Uterus (tissue), 4 donors: ENCODE data around the gene DCTD. TPM values are rescaled to one million over a fixed set of nuclear protein-coding genes. Genes with fewer than 3 reads are reported as not detected.
"Not testable (repeated sequence)": the region's sequence is repeated elsewhere in the genome, so short reads cannot be mapped to it uniquely, and the experiment has no call there.

ENCODE experiments used
- DNase-seq, 2 donors: peaks; one replicate each; pipeline ENCODE4 v3.0.0-alpha.2; 2019 to 2020
- H3K27ac ChIP-seq, 2 donors: fragments of 200-600 bp; sonication (generic); 1 replicate in 1 of 2; 2 replicates in 1 of 2; pipeline ENCODE4 v1.5.1; 2016 to 2018
- H3K27me3 ChIP-seq, 2 donors: fragments of 200-600 bp; sonication (generic); one replicate each; pipeline ENCODE4 v1.5.1; 2018 to 2019; ENCODE audit warnings: control low read depth in 1 of 2
- H3K36me3 ChIP-seq, 2 donors: fragments of 200-600 bp; sonication (generic); one replicate each; pipeline ENCODE4 v1.5.1; 2019; ENCODE audit warnings: control low read depth in 1 of 2
- H3K4me1 ChIP-seq, 2 donors: fragments of 200-600 bp; sonication (generic); one replicate each; pipeline ENCODE4 v1.5.1; 2018 to 2019; ENCODE audit warnings: control low read depth in 1 of 2
- H3K4me3 ChIP-seq, 2 donors: fragments of 200-600 bp; sonication (generic); 1 replicate in 1 of 2; 2 replicates in 1 of 2; pipeline ENCODE4 v1.5.1; 2018 to 2019; ENCODE audit warnings: mild to moderate bottlenecking in 1 of 2
- H3K9me3 ChIP-seq, 2 donors: fragments of 200-600 bp; sonication (generic); one replicate each; pipeline ENCODE4 v1.5.1; 2019; ENCODE audit warnings: control low read depth in 1 of 2
- CTCF ChIP-seq, 4 experiments: fragments of 200-600 bp in 2 of 4; fragments of 450-650 bp in 2 of 4; sonication (generic) in 2 of 4; IDR thresholded peaks; one replicate each; pipeline ENCODE4 v1.5.1; 2016 to 2019; ENCODE audit warnings: antibody characterized with exemption in 4 of 4, mild to moderate bottlenecking in 2 of 4, moderate library complexity in 1 of 4
- POLR2A ChIP-seq, 2 donors: fragments of 450-650 bp; IDR thresholded peaks; one replicate each; pipeline ENCODE4 v1.6.1; 2016; ENCODE audit warnings: antibody characterized with exemption in 2 of 2, mild to moderate bottlenecking in 1 of 2, moderate library complexity in 1 of 2
- intact Hi-C: fragments of 100-400 bp; cut with DNase I; formaldehyde crosslinking; loops from one replicate; pipeline ENCODE4 v1.15.1; 2023; ENCODE audit warnings: low total_unique reads
- total RNA-seq, 4 donors: library from RNA; depleted of rRNA in 3 of 4; stranded (reverse); fragments of >200 nt in 3 of 4; gene quantifications; one replicate each; pipeline versions ENCODE4 v1.1.0 to v1.2.4, GENCODE V29; 2014 to 2023
- donor health status: DM: yes; HTN: yes; CAD: no.

DCTD gene
- total RNA-seq, 4 donors from 2014 or later = 49.7 to 131 (median 73.4) TPM

- Histone ChIP-seq H3K4me1 (no peaks in the 10 kb centered on the region), H3K4me3 (no peak overlapping the region), H3K36me3 (no peaks in the 10 kb centered on the region), H3K9me3 (no peaks in the 10 kb centered on the region), H3K27ac (no peak overlapping the region), H3K27me3 (no peaks in the 10 kb centered on the region)
- TF ChIP-seq CTCF (IDR thresholded peaks at IDR 0.05) = no peak
- TF ChIP-seq POLR2A (IDR thresholded peaks at IDR 0.05) = no peak
- intact Hi-C loops = no loop called here
- DNase-seq = no peak
Measured at GRCh38 chr4:182905038-182905437, 12.1 kb downstream of the DCTD start.

GRCh38 chr4:182904211-182904761 lies 12.9 kb downstream of the DCTD start:
- H3K27me3 ChIP-seq = no peaks in the 10 kb centered on the region
- no peaks in the 10 kb centered on the region for H3K4me1 ChIP-seq
- TF ChIP-seq CTCF (IDR thresholded peaks at IDR 0.05) (no peak), POLR2A (IDR thresholded peaks at IDR 0.05) (no peak)
- no peak overlapping the region for H3K4me3 ChIP-seq
- H3K36me3 ChIP-seq = no peaks in the 10 kb centered on the region
- DNase-seq = no peak
- intact Hi-C loops = no loop called here
- H3K27ac ChIP-seq = no peak overlapping the region
- no peaks in the 10 kb centered on the region for H3K9me3 ChIP-seq

- H3K36me3 ChIP-seq = no peaks in the 10 kb centered on the region
- H3K4me1 ChIP-seq = no peaks in the 10 kb centered on the region
- intact Hi-C loops = no loop called here
- H3K27me3 ChIP-seq = no peaks in the 10 kb centered on the region
- DNase-seq = no peak
- TF ChIP-seq POLR2A (IDR thresholded peaks at IDR 0.05) = no peak
- H3K27ac ChIP-seq = no peak overlapping the region
- H3K9me3 ChIP-seq = no peaks in the 10 kb centered on the region
- no peak overlapping the region for H3K4me3 ChIP-seq
Measured at GRCh38 chr4:182903013-182903412, 14.2 kb downstream of the DCTD start.

- Histone ChIP-seq H3K36me3 (no peaks in the 10 kb centered on the region), H3K27me3 (no peaks in the 10 kb centered on the region), H3K4me3 (no peak overlapping the region), H3K4me1 (no peaks in the 10 kb centered on the region), H3K9me3 (no peaks in the 10 kb centered on the region), H3K27ac (no peak overlapping the region)
- intact Hi-C loops = no loop called here
- no peak for TF ChIP-seq CTCF (IDR thresholded peaks at IDR 0.05)
- TF ChIP-seq POLR2A (IDR thresholded peaks at IDR 0.05) = no peak
- no peak for DNase-seq
Measured at GRCh38 chr4:182901337-182901736, 15.8 kb downstream of the DCTD start.

DNA sequence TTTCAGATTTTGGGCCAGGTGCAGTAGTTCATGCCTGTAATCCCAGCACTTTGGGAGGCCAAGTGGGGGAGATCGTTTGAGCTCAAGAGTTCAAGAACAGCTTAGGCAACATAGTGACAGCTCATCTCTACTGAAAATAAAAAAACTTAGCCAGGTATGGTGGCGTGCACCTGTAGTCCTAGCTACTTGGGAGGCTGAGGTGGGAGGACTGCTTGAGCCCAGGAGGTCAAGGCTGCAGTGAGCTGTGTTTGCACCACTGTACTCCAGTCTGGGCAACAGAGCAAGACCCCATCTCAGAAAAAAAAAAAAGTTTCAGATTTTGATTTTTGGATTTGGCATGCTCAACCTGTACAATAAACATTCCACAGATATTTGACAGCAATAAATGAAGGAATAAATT lies 17.2 kb downstream of the DCTD start:
- H3K9me3 ChIP-seq, H3K27ac ChIP-seq, H3K36me3 ChIP-seq, H3K4me1 ChIP-seq, DNase-seq, intact Hi-C loops, H3K27me3 ChIP-seq, H3K4me3 ChIP-seq: not testable (repeated sequence)

DNA sequence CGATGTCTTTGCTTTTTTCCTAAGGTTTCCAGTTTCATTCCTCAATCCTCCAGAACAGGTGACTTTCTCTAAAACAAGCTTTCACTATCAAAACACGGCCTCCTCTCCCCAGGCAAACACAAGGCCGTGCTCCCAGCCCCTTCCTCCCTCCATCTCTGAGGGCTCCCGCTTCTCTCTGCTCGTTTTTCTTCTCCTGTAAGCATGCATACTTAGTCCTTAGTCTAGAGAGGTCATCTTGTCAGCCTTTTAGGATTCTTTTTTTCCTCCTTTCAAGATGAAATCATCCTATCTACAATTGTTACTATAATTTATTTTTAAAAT lies 18.7 kb downstream of the DCTD start:
- H3K27ac ChIP-seq = no peak overlapping the region
- H3K9me3 ChIP-seq = no peaks in the 10 kb centered on the region
- H3K36me3 ChIP-seq = no peaks in the 10 kb centered on the region
- no peak for DNase-seq
- intact Hi-C loops = no loop called here
- H3K27me3 ChIP-seq = no peaks in the 10 kb centered on the region
- H3K4me1 ChIP-seq = no peaks in the 10 kb centered on the region
- no peak for TF ChIP-seq POLR2A (IDR thresholded peaks at IDR 0.05)
- no peak for TF ChIP-seq CTCF (IDR thresholded peaks at IDR 0.05)
- H3K4me3 ChIP-seq = no peak overlapping the region
